ENCODE results near the gene WWC2. TPM values are rescaled to one million over a fixed set of nuclear protein-coding genes. Genes with fewer than 3 reads are reported as not detected.

Gene WWC2
- total RNA-seq, 1 experiment from 2014 or later: 80.3 TPM

GRCh38 chr4:183330841-183331240 lies 231.8 kb downstream of the WWC2 start:
- in situ Hi-C loops (cut with HindIII; ENCODE audit: low pct_unique_long_range_greater_than_20kb, low sequenced_read_pairs) (no loop called here), intact Hi-C loops (cut with micrococcal nuclease; ENCODE audit: unreplicated experiment) (no loop called here)
- H3K36me3 ChIP-seq (ENCODE audit: control insufficient read depth, insufficient read depth, low read length): no peaks in the 10 kb centered on the region
- ChIA-PET POLR2A (no interaction called here), CTCF (no interaction called here)
- TF ChIP-seq, protein P1, sequence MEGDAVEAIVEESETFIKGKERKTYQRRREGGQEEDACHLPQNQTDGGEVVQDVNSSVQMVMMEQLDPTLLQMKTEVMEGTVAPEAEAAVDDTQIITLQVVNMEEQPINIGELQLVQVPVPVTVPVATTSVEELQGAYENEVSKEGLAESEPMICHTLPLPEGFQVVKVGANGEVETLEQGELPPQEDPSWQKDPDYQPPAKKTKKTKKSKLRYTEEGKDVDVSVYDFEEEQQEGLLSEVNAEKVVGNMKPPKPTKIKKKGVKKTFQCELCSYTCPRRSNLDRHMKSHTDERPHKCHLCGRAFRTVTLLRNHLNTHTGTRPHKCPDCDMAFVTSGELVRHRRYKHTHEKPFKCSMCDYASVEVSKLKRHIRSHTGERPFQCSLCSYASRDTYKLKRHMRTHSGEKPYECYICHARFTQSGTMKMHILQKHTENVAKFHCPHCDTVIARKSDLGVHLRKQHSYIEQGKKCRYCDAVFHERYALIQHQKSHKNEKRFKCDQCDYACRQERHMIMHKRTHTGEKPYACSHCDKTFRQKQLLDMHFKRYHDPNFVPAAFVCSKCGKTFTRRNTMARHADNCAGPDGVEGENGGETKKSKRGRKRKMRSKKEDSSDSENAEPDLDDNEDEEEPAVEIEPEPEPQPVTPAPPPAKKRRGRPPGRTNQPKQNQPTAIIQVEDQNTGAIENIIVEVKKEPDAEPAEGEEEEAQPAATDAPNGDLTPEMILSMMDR (IDR thresholded peaks at IDR 0.05): no peak
- no peak for DNase-seq (ENCODE audit: low read depth, low spot score)
- no peaks in the 10 kb centered on the region for H3K27me3 ChIP-seq (ENCODE audit: control insufficient read depth, insufficient read depth, low read length)
- H3K9me3 ChIP-seq (ENCODE audit: control insufficient read depth, insufficient read depth, low read depth, low read length): no peaks in the 10 kb centered on the region
- BruUV-seq (replicated peaks): no TSS peak
- no peak for ATAC-seq
- no peak overlapping the region for H3K4me3 ChIP-seq (ENCODE audit: low read depth in 2 of 2, low read length in 2 of 2)
- H3K27ac ChIP-seq (ENCODE audit: low read length): no peak overlapping the region
- H3K4me1 ChIP-seq (ENCODE audit: control insufficient read depth, insufficient read depth, low read length): peaks cover 3% of the 10 kb centered on the region; the same call in 1 of the 2 replicates

GRCh38 chr4:183332447-183332846 lies 233.4 kb downstream of the WWC2 start:
- Histone ChIP-seq H3K27me3 (ENCODE audit: control insufficient read depth, insufficient read depth, low read length) (no peaks in the 10 kb centered on the region), H3K36me3 (ENCODE audit: control insufficient read depth, insufficient read depth, low read length) (no peaks in the 10 kb centered on the region), H3K27ac (ENCODE audit: low read length) (no peak overlapping the region), H3K9me3 (ENCODE audit: control insufficient read depth, insufficient read depth, low read depth, low read length) (no peaks in the 10 kb centered on the region), H3K4me3 (ENCODE audit: low read depth in 2 of 2, low read length in 2 of 2) (no peak overlapping the region), H3K4me1 (ENCODE audit: control insufficient read depth, insufficient read depth, low read length) (peaks cover 3% of the 10 kb centered on the region; the same call in 1 of the 2 replicates)
- DNase-seq (ENCODE audit: low read depth, low spot score): no peak
- in situ Hi-C loops (cut with HindIII; ENCODE audit: low pct_unique_long_range_greater_than_20kb, low sequenced_read_pairs): no loop called here
- ChIA-PET CTCF (no interaction called here), POLR2A (no interaction called here)
- TF ChIP-seq, protein P1 (IDR thresholded peaks at IDR 0.05): no peak
- TF ChIP-seq POLR2AphosphoS5 (IDR thresholded peaks at IDR 0.05; ENCODE audit: low read depth, low read length): no peak
- no peak for TF ChIP-seq REST (IDR thresholded peaks at IDR 0.05; ENCODE audit: insufficient read depth in 1 of 2, low read depth in 2 of 2, low read length in 1 of 2)
- TF ChIP-seq TCF7L2 (IDR thresholded peaks at IDR 0.05; ENCODE audit: low read depth, low read length): no peak
- TF ChIP-seq SIN3A (IDR thresholded peaks at IDR 0.05; ENCODE audit: borderline replicate concordance, insufficient read depth, low read depth, low read length): no peak
- no TSS peak for BruUV-seq (replicated peaks)
- ATAC-seq: no peak
- intact Hi-C loops (cut with micrococcal nuclease; ENCODE audit: unreplicated experiment): no loop called here

- Histone ChIP-seq H3K36me3 (ENCODE audit: control insufficient read depth, insufficient read depth, low read length) (no peaks in the 10 kb centered on the region), H3K4me1 (ENCODE audit: control insufficient read depth, insufficient read depth, low read length) (peaks cover 3% of the 10 kb centered on the region; the same call in 1 of the 2 replicates), H3K4me3 (ENCODE audit: low read depth in 2 of 2, low read length in 2 of 2) (no peak overlapping the region), H3K27ac (ENCODE audit: low read length) (no peak overlapping the region), H3K27me3 (ENCODE audit: control insufficient read depth, insufficient read depth, low read length) (no peaks in the 10 kb centered on the region), H3K9me3 (ENCODE audit: control insufficient read depth, insufficient read depth, low read depth, low read length) (no peaks in the 10 kb centered on the region)
- ChIA-PET CTCF (no interaction called here), POLR2A (no interaction called here)
- intact Hi-C loops (cut with micrococcal nuclease; ENCODE audit: unreplicated experiment): no loop called here
- no peak for ATAC-seq
- DNase-seq (ENCODE audit: low read depth, low spot score): no peak
- in situ Hi-C loops (cut with HindIII; ENCODE audit: low pct_unique_long_range_greater_than_20kb, low sequenced_read_pairs): no loop called here
- TF ChIP-seq SIN3A (IDR thresholded peaks at IDR 0.05; ENCODE audit: borderline replicate concordance, insufficient read depth, low read depth, low read length) (no peak), TCF7L2 (IDR thresholded peaks at IDR 0.05; ENCODE audit: low read depth, low read length) (no peak), REST (IDR thresholded peaks at IDR 0.05; ENCODE audit: insufficient read depth in 1 of 2, low read depth in 2 of 2, low read length in 1 of 2) (no peak), POLR2AphosphoS5 (IDR thresholded peaks at IDR 0.05; ENCODE audit: low read depth, low read length) (no peak)
- TF ChIP-seq, protein P1 (IDR thresholded peaks at IDR 0.05): no peak
- no TSS peak for BruUV-seq (replicated peaks)
Observed at GRCh38 chr4:183333202-183333601, 234.1 kb downstream of the WWC2 start.
